Measurements from ENCODE around the gene CAMTA1. TPM values are rescaled to one million over a fixed set of nuclear protein-coding genes. Genes with fewer than 3 reads are reported as not detected.

The CAMTA1 gene
- total RNA-seq, 6 donors from 2014 or later = 38.8 to 74.0 (median 46.1) TPM

GRCh38 chr1:7068552-7068951 is 283.3 kb downstream of the CAMTA1 start:
- H3K4me3 ChIP-seq = no peak overlapping the region
- no peak overlapping the region for H3K27ac ChIP-seq
- ATAC-seq (ENCODE audit: low FRiP score in 2 of 2) (no peak), DNase-seq (no peak)
- no peaks in the 10 kb centered on the region for H3K27me3 ChIP-seq
- H3K36me3 ChIP-seq = no peaks in the 10 kb centered on the region
- no peaks in the 10 kb centered on the region for H3K9me3 ChIP-seq
- peaks cover 4 to 9% (median 8%) of the 10 kb centered on the region in 4 donors for H3K4me1 ChIP-seq
- TF ChIP-seq POLR2A (IDR thresholded peaks at IDR 0.05) = no peak
- no peak for TF ChIP-seq POLR2AphosphoS5 (IDR thresholded peaks at IDR 0.05)
- no peak for TF ChIP-seq CTCF (IDR thresholded peaks at IDR 0.05)
- no peak for TF ChIP-seq EP300 (IDR thresholded peaks at IDR 0.05)
- WGBS, 2 donors = 91 to 92% methylated on average over 5 of the region's 5 CpGs

- TF ChIP-seq EP300 (IDR thresholded peaks at IDR 0.05) = no peak
- no peak for TF ChIP-seq POLR2AphosphoS5 (IDR thresholded peaks at IDR 0.05)
- no peak for TF ChIP-seq POLR2A (IDR thresholded peaks at IDR 0.05)
- no peak for TF ChIP-seq CTCF (IDR thresholded peaks at IDR 0.05)
- 9 to 13% methylated on average over 15 to 23 of the region's 23 CpGs for WGBS, 2 donors
- Histone ChIP-seq H3K9me3 (no peaks in the 10 kb centered on the region), H3K4me3 (peak overlapping the region in 3 of 4 donors; percentile 17 to 35 (median 27)), H3K36me3 (no peaks in the 10 kb centered on the region), H3K27me3 (no peaks in the 10 kb centered on the region), H3K27ac (no peak overlapping the region), H3K4me1 (peaks cover 4 to 9% (median 8%) of the 10 kb centered on the region in 4 donors)
- ATAC-seq (ENCODE audit: low FRiP score in 2 of 2) (peak in 1 of 2 donors; percentile 38), DNase-seq (no peak)
Measured at GRCh38 chr1:7069931-7070330, 284.7 kb downstream of the CAMTA1 start.

- peak overlapping the region in 3 of 4 donors; percentile 17 to 35 (median 27) for H3K4me3 ChIP-seq
- ATAC-seq (ENCODE audit: low FRiP score in 2 of 2) (peak; percentile 76 to 85), DNase-seq (peak in 1 of 2 donors; percentile 39)
- peaks cover 4 to 9% (median 8%) of the 10 kb centered on the region in 4 donors for H3K4me1 ChIP-seq
- H3K27ac ChIP-seq = no peak overlapping the region
- H3K9me3 ChIP-seq = no peaks in the 10 kb centered on the region
- no peaks in the 10 kb centered on the region for H3K36me3 ChIP-seq
- WGBS, 2 donors = 5 to 7% methylated on average over 12 to 13 of the region's 13 CpGs
- TF ChIP-seq CTCF (IDR thresholded peaks at IDR 0.05) (peak; percentile 46 to 82 (median 76)), POLR2AphosphoS5 (IDR thresholded peaks at IDR 0.05) (no peak), POLR2A (IDR thresholded peaks at IDR 0.05) (no peak)
- no peaks in the 10 kb centered on the region for H3K27me3 ChIP-seq
Measured at GRCh38 chr1:7070389-7071029, 285.3 kb downstream of the CAMTA1 start.

GRCh38 chr1:7076117-7076516 is 290.9 kb downstream of the CAMTA1 start:
- H3K4me1 ChIP-seq = no peaks in the 10 kb centered on the region
- WGBS, 2 donors = 67 to 77% methylated on average over 5 of the region's 5 CpGs
- ATAC-seq (ENCODE audit: low FRiP score in 2 of 2) = no peak
- no peak overlapping the region for H3K27ac ChIP-seq
- H3K27me3 ChIP-seq = no peaks in the 10 kb centered on the region
- H3K36me3 ChIP-seq = no peaks in the 10 kb centered on the region
- H3K9me3 ChIP-seq = peaks cover 0 to 16% (median 0%) of the 10 kb centered on the region in 4 donors
- DNase-seq = no peak
- H3K4me3 ChIP-seq = no peak overlapping the region
- no peak for TF ChIP-seq POLR2AphosphoS5 (IDR thresholded peaks at IDR 0.05)
- no peak for TF ChIP-seq POLR2A (IDR thresholded peaks at IDR 0.05)
- no peak for TF ChIP-seq CTCF (IDR thresholded peaks at IDR 0.05)
- no peak for TF ChIP-seq EP300 (IDR thresholded peaks at IDR 0.05)

- DNase-seq (no peak), ATAC-seq (ENCODE audit: low FRiP score in 2 of 2) (no peak)
- WGBS, 2 donors = 74 to 77% methylated on average over 4 of the region's 4 CpGs
- peaks cover 0 to 16% (median 0%) of the 10 kb centered on the region in 4 donors for H3K9me3 ChIP-seq
- no peak overlapping the region for H3K27ac ChIP-seq
- TF ChIP-seq CTCF (IDR thresholded peaks at IDR 0.05) (no peak), POLR2AphosphoS5 (IDR thresholded peaks at IDR 0.05) (no peak), POLR2A (IDR thresholded peaks at IDR 0.05) (no peak), EP300 (IDR thresholded peaks at IDR 0.05) (no peak)
- H3K4me1 ChIP-seq = no peaks in the 10 kb centered on the region
- H3K27me3 ChIP-seq = no peaks in the 10 kb centered on the region
- no peak overlapping the region for H3K4me3 ChIP-seq
- H3K36me3 ChIP-seq = no peaks in the 10 kb centered on the region
Measured at GRCh38 chr1:7076572-7076971, 291.3 kb downstream of the CAMTA1 start.

Measured in upper lobe of left lung (tissue), 6 donors.